ENCODE results near the gene PLA2G12A.

- no peak for TF ChIP-seq HDGF (IDR thresholded peaks at IDR 0.05; ENCODE audit: borderline replicate concordance)
- no peak for TF ChIP-seq BHLHE40 (IDR thresholded peaks at IDR 0.05; ENCODE audit: borderline replicate concordance)
- no peak for TF ChIP-seq SP1 (IDR thresholded peaks at IDR 0.05)
- no peak for TF ChIP-seq SUZ12 (IDR thresholded peaks at IDR 0.05)
- no peak for TF ChIP-seq ARNT (IDR thresholded peaks at IDR 0.05)
- TF ChIP-seq PKNOX1 (IDR thresholded peaks at IDR 0.05), result no peak
- TF ChIP-seq FOXA1 (IDR thresholded peaks at IDR 0.05), result no peak
- TF ChIP-seq LEF1 (IDR thresholded peaks at IDR 0.05; ENCODE audit: borderline replicate concordance), result no peak
- no peak for TF ChIP-seq FOXK2 (IDR thresholded peaks at IDR 0.05)
Observed at GRCh38 chr4:109749388-109750082, 19.7 kb upstream of the PLA2G12A start.
